H1 (cell line): ENCODE data around the gene ASTN1.

Source experiments
- ATF3 ChIP-seq: IDR thresholded peaks from 2 replicates; pipeline ENCODE4 v1.6.1; 2011; ENCODE audit warnings: low read depth, mild to moderate bottlenecking, low read length; ENCODE audit not compliant: insufficient read depth
- BRCA1 ChIP-seq: IDR thresholded peaks from 2 replicates; pipeline ENCODE4 v1.6.1; 2012; ENCODE audit warnings: low read depth, low read length, improper control_type of control experiment
- CREB1 ChIP-seq: IDR thresholded peaks from 2 replicates; pipeline ENCODE4 v1.6.1; 2012; ENCODE audit warnings: inconsistent platforms
- CTCF ChIP-seq, 3 experiments: IDR thresholded peaks; 1 replicate in 2 of 3; 2 replicates in 1 of 3; pipeline versions ENCODE4 v1.5.1 to v1.6.1; 2011; ENCODE audit warnings: low read length in 3 of 3, mild to moderate bottlenecking in 3 of 3, inconsistent platforms in 2 of 3, low read depth in 1 of 3, moderate library complexity in 1 of 3; ENCODE audit not compliant: insufficient read depth in 1 of 3; ENCODE audit errors: control extremely low read depth in 1 of 3
- EZH2 ChIP-seq: fragments of 200-600 bp; sonication (generic); IDR thresholded peaks from 2 replicates; pipeline ENCODE4 v1.7.1; 2012; ENCODE audit warnings: low read depth, mild to moderate bottlenecking, moderate library complexity, low read length, inconsistent platforms; ENCODE audit not compliant: severe bottlenecking
- HDAC6 ChIP-seq: IDR thresholded peaks from one replicate; pipeline ENCODE4 v1.7.1; 2012; ENCODE audit warnings: low read depth, mild to moderate bottlenecking, inconsistent platforms, low read length, moderate library complexity
- NRF1 ChIP-seq: IDR thresholded peaks from 2 replicates; pipeline ENCODE4 v1.6.1; 2011; ENCODE audit warnings: mild to moderate bottlenecking, low read depth, low read length, improper control_type of control experiment
- RNF2 ChIP-seq: fragments of 200-900, 300-1000 bp; sonication (generic); IDR thresholded peaks from 2 replicates; pipeline ENCODE4 v1.7.1; 2016; ENCODE audit warnings: borderline replicate concordance, low read depth, mild to moderate bottlenecking, antibody characterized with exemption, low read length; ENCODE audit not compliant: poor library complexity, severe bottlenecking; ENCODE audit errors: missing control alignments
- SP2 ChIP-seq: IDR thresholded peaks from 2 replicates; pipeline ENCODE4 v1.6.1; 2012; ENCODE audit warnings: mild to moderate bottlenecking, low read length, inconsistent platforms
- SRF ChIP-seq: IDR thresholded peaks from 2 replicates; pipeline ENCODE4 v1.6.1; 2011; ENCODE audit warnings: mild to moderate bottlenecking, low read depth, low read length, moderate library complexity
- TAF1 ChIP-seq: IDR thresholded peaks from 2 replicates; pipeline ENCODE4 v1.6.1; 2011; ENCODE audit warnings: mild to moderate bottlenecking, low read depth, low read length
- TCF12 ChIP-seq: IDR thresholded peaks from 2 replicates; pipeline ENCODE4 v1.6.1; 2011; ENCODE audit warnings: low read depth, mild to moderate bottlenecking, low read length
- TEAD4 ChIP-seq: IDR thresholded peaks from 2 replicates; pipeline ENCODE4 v1.6.1; 2012; ENCODE audit warnings: low read depth, low read length, inconsistent platforms, mixed read lengths

- TF ChIP-seq CTCF (IDR thresholded peaks at IDR 0.05; ENCODE audit: control extremely low read depth in 1 of 3, insufficient read depth in 1 of 3, low read depth in 1 of 3, low read length in 3 of 3): no peak
- no peak for TF ChIP-seq TCF12
- no peak for TF ChIP-seq TAF1
- TF ChIP-seq TEAD4: no peak
- TF ChIP-seq SP2: no peak
- TF ChIP-seq SRF: no peak
- no peak for TF ChIP-seq CREB1
- no peak for TF ChIP-seq HDAC6
- TF ChIP-seq ATF3: no peak
- TF ChIP-seq NRF1: no peak
- TF ChIP-seq RNF2: no peak
- no peak for TF ChIP-seq BRCA1
- no peak for TF ChIP-seq EZH2
These were observed 226.1 kb downstream of the ASTN1 start for GRCh38 chr1:176938375-176938774.
